ENCODE measurements around the gene TRPT1.

TRPT1 gene, protein sequence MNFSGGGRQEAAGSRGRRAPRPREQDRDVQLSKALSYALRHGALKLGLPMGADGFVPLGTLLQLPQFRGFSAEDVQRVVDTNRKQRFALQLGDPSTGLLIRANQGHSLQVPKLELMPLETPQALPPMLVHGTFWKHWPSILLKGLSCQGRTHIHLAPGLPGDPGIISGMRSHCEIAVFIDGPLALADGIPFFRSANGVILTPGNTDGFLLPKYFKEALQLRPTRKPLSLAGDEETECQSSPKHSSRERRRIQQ

DNA sequence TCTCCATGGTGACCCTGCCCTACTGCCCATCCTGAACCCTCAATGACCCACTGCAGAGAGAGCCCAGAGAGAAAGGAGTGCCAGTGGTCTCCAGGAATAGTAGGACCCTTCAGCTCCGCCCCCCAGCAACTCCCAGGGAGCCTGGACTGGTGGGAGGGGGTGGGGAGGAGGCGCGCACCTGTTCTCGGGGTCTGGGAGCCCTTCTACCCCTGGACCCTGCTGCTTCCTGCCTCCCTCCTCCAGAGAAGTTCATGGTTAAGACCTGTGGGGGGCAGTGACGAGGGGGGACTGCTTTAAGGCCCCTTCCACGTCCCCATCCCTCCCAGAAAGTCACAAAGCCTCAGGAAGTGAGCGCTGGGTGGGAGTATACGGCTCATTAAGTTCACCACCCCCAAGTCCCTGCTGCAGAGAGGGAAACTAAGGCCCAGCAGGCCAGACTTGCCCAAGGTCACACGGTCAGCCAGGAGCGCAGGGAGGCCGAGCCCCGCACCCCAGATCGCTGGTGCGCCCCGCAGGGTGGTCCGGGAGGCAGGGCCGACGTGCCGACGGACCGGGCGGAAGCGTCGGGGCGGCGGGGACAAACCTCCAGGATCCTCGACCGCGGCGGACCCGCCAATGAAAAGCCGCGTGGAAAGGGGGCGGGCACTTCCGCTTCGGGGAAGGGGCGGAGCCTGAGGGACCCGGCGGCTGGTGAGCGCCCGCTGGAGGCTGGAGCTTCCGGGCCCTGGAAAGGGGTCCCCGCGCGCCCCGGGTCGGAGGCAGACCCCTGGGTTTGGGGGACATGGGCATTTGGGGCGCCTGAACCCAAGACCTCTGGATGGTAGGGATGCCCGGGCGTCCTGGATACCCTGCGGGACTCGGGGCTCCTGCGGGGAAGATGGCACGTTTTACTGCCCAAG, at the start of gene TRPT1, which contains the start of gene NUDT22:
Gene TRPT1 (minus strand): TSS at position 579 of the 899 bp plus-strand sequence. CDS start 326 bp downstream, at position 253.
Gene NUDT22 (plus strand): TSS at position 667 of the 899 bp plus-strand sequence. CDS start 379 bp downstream, outside the sequence.
- DNase-seq, result peak; percentile 58

DNA sequence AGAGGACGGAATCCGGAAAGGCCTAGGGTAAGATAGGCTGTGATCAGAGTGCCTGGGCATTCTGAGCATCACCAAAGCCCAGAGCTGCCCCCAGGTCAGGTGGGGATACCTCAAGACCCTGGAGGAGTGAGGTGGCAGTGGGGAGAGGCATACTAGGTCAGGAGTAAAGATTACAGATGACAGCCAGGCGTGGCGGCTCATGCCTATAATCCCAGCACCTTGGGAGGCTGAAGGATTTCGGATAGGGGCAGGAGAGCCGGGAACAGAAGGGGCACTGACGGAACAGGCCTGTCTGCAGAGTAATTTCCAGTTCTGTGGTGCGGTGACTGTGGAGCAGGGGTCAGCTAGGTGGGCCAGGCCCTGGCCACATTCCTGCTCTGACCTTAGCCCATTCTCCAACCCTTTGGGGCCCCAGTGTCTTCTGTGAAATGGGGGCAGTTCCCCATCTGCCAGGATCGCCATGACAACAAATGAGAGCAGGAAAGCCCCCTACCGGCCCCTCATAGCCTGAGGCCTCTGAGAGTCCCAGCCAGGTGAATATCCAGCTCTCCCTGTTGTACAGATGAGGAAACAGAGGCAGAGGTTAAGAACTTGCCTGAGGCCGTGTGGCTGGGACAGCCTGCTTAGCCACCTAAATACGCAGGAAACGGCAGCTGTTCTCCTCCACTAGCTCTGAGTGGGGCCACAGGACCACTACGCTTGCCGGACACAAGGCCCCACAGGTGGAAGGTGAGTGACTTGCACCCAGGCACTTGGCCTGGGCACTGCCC, 49.2 kb upstream of the TRPT1 start:
- DNase-seq, result no peak

DNA sequence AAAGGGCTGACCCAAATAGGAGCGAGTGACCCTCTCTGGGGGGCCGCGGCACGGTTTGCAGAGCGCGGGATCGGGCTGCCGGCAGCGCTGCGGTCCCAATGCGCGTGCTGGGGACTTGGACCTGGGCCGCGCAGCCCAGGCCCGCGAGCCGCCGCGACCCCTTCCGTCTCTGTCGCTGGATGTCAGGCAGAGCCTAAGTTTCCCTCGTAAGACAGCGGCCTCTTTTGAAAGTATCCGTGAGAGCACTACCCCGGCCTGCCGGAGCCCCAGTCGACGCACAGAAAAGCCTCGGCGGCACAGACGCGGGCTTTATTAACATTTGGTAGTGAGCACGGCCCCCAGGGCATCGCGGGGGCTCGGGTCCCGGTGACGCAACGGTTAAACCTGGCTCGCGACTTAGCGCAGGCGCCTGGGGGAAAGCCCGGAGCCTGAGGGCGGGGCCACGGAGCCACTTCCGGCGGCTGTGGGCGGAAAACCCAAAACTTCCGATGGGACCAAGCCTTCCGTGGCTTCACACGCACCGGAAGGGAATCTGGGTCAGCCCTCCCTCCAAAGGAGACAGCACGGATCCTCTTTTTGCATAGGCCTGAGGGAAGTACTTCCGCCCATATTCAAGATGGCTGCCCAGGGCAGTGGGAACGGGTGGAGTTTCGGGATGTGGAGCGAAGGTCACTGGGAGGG, 43.7 kb upstream of the TRPT1 start:
- peak; percentile 97 for DNase-seq

DNA sequence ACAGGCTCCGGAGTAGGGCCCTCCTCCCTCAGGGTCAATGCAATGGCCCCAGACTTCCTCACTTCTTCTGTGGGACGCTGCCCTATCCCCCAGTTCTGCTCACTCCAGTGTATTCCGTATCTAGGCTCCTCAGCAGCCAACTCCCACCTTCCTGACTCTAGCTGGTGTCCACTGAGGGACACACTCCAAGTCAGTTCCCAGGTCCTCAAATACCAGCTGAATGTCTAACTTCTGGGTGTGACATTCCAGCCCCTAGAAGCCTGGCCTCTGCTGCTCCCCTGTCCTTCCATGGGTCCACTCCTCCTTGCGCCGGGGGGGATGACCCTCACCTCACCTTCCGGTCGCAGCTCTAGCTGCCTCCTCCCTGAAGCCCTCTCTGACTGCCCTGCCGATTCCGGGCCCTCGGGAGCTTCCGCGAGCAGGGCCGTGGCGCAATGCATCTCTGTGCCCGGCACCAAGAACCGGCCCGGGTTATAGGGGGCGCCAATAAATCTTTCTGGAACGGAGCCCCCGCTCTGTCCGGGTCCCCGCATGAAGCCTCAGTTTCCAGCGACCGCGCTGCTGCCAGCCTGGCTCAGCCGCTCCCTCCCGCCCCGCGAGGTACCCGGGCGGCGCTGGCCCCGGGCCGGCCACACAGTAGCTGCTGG, 43.0 kb upstream of the TRPT1 start:
- DNase-seq, result no peak

DNA sequence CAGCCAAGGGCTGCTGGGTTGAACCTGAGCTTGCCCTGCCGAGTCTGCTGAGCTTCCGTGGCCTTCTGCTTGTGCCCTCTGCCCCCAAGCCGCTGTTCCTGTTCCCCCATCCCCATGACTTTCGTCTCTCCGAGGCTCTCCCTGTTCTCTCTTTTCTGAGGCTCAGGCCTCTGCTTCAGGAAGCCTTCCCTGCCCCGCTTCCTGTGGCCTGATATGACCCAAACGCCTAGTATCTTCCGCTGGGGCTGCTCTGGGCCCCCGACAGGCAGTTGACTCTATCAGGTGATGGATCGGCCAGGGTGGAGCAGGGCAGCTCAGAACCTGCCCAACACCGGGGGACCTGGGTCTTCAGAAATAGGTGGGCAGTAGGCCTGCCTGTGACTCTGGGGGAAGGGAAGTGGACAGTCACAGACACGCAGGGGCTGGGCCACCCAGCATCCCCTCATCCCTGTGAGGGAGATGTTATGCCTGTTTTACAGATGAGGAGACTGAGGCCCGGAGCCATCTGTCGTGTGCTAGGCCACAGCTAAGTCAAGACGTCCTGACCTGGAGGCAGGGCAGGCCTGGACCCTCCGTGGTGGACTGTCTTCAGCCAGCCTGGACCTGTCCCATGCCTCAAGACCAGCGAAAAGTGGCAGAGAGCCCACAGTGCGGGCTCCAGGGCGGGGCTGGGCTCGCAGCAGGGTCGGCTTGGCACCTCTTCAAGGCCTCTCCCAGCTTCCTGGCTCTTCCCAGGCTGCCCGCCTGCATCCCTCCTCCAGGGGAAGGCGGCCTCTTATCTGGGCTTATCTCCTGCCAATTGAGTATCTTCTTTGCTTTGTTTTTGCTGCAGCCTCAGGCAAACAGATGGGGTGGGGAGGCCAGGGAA, 42.3 kb upstream of the TRPT1 start:
- DNase-seq, result no peak

DNA sequence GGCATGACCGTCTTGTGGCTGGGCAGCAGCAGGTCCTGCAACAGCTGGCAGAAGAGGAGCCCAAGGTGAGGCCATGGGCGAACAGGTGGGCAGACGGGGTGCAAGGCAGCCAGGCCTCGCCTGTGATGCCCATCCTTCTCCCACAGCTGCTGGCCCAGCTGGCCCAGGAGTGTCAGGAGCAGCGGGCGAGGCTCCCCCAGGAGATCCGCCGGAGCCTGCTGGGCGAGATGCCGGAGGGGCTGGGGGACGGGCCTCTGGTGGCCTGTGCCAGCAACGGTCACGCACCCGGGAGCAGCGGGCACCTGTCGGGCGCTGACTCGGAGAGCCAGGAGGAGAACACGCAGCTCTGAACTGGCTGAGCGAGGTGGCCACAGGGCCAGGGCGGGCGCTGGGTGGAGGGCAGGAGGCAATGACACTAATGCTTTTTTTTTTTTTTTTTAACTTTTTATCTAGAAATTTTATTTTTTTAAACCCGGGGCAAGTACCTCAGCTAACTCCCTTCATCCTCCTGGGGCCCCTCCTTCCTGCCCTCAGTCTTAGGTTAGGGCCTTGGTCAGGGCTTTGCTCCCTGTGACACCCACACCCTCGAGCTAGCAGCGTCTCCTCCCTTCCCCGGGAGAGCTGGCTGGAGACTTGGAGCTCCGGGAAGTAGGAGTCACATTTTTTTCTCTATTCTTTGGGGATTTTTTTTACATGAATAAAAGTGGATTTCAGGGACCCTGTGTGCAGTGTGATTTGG, 41.4 kb upstream of the TRPT1 start:
- no peak for DNase-seq

DNA sequence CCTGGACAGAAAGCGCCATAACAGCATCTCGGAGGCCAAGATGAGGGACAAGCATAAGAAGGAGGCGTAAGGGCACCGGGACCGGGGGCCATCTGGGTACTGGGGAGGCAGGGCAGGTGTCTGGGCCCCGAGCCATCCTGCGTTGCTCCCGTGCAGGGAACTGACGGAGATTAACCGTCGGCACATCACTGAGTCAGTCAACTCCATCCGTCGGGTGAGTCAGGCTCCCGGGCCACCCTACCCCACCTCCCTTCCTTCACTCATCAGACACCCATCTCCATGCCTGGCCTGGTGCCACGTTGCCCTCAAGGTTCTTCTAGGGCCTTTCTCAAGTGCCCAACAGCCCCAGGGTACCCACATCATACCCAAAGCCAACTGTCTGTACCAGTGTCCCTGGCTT, 40.4 kb upstream of the TRPT1 start:
- DNase-seq, result no peak

DNA sequence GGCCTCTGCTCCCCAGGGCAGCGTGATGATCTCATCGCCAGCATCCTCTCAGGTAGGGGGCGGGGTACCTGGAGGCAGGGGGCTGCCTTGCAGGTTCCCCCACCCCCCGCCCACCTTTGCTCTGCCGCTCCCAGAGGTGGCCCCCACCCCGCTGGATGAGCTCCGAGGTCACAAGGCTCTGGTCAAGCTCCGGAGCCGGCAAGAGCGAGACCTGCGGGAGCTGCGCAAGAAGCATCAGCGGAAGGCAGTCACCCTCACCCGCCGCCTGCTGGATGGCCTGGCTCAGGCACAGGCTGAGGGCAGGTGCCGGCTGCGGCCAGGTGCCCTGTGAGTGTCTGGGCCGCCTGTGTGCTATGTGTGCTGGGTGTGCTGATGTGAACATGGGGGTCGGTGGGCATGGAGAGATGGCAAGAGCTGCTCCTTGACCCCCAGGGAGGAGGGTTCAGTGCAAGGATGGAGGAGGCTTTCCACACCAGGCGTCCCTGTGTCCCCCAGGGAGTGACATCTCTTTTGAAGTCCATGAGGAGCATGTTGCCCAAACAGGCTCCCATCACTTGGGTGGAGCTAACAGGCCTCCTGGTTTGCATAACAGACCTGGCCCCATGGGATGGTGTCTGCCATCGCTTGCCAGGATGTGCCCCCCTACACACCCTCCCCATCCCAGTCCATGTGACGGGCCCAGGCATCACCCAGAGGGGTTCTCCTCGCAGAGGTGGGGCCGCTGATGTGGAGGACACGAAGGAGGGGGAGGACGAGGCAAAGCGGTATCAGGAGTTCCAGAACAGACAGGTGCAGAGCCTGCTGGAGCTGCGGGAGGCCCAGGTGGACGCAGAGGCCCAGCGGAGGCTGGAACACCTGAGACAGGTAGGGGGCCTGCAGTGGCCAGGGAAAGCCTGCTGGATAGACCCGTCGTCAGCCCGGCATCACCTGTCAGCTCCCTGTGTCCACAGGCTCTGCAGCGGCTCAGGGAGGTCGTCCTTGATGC, 39.5 kb upstream of the TRPT1 start:
- no peak for DNase-seq

DNA sequence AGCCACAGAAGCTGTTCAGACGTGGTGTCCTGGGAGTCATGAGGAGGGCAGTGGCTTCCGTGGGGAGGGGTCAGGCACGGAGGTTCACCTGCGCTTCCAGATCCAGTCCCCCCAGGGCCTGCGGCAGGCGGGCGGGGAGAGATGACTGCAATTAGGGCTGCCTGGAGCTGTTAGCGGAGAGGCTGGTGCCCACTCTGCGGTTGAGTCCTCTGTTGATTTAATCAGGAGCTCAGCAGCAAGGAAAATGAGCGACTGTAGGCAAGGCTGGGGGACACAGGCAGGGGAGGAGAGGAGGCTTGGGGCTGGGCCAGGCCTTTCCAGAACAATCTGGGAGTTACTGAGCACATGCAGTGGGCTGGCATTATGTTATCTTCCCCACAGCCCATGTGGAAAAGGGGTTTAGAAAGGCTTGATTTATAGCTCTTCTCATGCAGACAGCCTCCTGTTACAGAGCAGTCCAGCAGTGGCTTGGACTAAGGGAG, 38.4 kb upstream of the TRPT1 start:
- DNase-seq, result no peak

DNA sequence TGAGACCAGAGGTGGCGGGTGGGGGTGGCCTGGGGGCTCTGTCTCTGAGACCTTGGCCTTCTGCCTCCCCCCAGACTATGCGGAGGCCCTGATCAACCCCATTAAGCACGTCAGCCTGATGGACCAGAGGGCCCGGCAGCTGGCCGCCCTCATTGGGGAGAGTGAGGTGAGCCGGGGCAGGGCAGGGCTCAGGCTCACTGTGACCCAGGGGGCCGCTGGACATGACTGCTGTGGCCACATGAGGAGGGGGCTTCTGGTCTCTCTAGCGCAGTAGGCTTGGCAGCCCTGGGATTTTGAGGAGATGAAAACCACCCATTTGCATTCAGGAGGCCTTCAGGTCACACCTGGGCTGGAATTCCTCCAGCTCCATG, 37.9 kb upstream of the TRPT1 start:
- DNase-seq, result no peak

DNA sequence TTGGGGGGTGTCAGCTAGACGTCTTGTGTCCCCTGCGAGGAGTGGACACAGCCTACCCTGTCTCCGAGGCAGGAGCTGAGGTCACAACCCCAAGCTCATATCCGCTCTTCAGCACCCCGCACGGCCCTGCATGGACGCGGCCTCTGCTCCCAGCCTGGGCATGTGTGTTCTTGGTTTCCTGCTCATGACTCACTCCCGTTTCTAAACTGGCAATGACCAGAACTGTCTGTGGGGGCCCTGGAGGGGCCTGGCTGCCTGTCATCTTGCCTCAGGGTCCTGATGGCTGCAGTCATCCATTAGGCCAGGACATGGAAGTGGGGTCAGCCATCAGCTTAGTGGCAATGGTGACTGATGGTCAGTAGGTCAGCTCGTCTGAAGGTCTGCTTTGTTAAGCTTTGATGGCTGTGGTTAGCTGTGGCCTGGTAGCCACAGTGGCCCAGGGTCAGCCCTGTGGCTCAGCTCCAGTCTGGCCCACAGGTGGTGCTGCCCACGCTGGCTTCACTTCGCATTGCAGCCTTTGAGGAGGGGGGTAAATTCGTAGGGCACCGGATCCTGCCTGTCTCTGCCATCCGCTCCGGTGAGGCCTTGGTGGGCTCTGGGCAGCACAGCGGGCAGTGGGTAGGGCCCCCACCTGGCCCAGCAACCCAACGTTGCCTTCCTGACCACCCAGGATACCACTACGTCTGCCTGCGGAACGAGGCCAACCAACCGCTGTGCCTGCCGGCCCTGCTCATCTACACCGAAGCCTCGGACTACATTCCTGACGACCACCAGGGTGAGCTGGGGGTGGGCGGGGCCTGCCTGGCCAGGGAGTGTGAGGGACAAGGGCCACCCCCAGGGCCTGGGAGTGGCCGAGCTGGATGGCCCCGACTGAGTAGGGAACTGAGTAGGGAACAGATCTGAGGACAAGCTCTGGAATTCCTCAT, 37.3 kb upstream of the TRPT1 start:
- no peak for DNase-seq

DNA sequence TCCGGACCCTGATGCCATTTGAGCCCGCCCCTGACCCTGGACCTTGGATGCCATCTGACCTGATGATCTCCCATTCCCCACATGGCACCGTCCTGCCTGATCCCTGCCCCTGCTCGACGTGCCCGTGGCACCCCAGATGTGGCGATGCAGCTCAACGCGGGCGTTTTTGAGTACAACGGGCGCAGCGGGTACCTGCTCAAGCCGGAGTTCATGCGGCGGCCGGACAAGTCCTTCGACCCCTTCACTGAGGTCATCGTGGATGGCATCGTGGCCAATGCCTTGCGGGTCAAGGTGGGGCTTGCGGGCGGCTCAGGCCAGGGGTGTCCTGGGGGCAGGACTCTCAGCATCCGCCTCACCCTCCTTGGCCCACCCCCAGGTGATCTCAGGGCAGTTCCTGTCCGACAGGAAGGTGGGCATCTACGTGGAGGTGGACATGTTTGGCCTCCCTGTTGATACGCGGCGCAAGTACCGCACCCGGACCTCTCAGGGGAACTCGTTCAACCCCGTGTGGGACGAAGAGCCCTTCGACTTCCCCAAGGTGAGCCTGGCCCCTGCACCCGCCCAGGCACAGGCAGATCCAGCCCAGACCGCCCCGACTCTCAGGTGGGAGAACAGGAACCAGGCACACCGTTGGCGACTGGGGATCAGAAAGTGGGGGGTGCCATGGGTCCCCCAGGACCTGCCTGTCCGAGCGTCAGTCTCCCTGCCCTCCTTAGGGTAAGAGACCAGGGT, 36.5 kb upstream of the TRPT1 start:
- DNase-seq, result no peak

DNA sequence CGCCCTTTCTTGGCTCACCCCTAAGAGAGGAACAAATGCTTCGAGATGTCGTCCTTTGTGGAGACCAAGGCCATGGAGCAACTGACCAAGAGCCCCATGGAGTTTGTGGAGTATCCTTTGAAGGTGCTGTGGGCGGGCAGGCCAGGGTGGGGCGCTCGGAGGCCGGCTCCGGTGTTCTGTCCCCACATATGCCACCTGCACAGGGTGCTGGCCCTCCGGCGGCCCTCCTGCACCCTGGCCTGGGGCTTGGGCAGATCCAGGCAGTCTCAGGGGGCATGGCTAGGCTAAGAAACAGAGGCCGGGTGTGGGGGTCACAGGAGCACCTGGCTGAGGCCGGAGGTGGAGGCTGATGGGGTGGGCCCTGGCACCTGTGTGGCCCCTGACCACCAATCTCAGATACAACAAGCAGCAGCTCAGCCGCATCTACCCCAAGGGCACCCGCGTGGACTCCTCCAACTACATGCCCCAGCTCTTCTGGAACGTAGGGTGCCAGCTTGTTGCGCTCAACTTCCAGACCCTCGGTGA, 35.6 kb upstream of the TRPT1 start:
- no peak for DNase-seq

DNA sequence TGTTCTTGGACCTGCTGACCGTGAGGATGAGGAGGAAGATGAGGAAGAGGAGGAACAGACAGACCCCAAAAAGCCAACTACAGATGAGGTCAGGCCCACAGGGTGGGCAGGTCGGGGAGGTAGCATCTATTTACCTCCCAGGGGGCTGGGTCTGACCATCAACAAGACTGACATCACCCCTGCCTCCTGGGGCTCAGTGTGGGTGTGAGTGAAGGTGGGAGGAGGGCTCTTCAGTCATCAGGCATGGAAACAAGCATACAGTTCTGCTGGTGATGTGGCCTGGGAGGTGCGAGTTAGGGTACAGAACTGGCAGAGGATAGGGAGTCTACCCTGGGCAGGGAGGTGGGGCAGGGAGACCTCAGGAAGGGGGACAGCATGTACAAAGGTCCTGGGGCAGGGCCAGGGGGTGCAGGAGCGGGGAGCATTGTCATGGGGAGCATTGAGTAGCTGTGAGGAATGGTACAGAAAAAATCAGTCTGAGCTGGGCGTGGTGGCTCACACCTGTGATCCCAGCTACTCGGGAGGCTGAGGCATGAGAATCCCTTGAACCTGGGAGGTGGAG, 34.2 kb upstream of the TRPT1 start:
- no peak for DNase-seq

DNA sequence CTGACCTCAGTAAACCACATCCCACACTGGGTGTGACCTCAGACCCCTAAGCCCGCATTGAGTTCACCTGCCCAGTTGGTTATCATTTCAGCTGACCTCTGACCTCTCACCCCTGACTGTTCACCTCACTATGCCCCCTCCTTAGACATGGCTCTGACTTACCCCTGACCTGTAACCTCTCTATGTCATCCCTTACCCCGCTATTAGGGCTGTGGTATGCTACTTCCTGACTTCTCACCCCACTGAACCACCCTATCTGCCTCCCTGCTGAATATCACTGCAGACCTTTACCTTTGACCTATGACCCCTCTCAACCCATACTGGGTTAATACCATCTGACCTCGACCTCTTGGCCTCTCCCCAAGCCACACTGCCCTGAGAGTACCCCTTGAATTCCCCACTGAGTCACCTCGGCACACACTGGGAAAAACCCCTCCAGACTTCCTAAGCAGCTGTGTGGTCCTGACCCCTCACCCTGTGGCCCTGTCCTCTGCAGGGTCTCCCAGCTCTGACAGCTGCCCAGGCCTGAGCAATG, 33.6 kb upstream of the TRPT1 start:
- no peak for DNase-seq

DNA sequence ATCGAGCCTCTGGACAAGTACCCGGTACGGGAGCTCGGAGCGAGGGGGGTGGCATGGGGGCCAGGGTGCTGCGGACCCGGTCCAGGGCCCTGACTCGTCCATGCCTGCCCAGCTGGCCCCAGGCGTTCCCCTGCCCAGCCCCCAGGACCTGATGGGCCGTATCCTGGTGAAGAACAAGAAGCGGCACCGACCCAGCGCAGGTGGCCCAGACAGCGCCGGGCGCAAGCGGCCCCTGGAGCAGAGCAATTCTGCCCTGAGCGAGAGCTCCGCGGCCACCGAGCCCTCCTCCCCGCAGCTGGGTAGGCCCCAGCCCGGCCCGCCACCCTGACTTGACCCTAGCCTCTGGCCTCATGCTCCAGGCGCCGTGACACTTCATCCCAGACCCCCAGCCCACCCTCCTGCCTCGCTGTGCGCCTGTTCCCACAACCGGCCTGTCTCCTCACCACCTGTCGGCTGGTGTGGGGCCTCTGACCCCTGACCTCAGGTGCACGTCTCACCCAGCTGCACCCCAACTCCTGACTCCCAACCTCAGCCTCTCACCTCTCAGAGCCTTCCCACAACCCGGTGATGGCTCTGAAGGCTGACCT, 33.1 kb upstream of the TRPT1 start:
- no peak for DNase-seq

Measured in GOT3 (cell line).